Type B pancreatic cell (in vitro differentiated cells): Measurements from ENCODE around the gene RAI1. TPM values are rescaled to one million over a fixed set of nuclear protein-coding genes. Genes with fewer than 3 reads are reported as not detected.

Experiments used
- DNase-seq: peaks from one replicate; pipeline ENCODE4 v3.0.0; 2021; ENCODE audit warnings: mixed read lengths; ENCODE audit not compliant: unreplicated experiment; ENCODE audit errors: extremely low spot score
- H3K27ac Mint-ChIP-seq: 2 replicates; pipeline ENCODE4 v1.8.0; 2021; ENCODE audit warnings: mild to moderate bottlenecking, mixed read lengths
- H3K27me3 Mint-ChIP-seq: 2 replicates; pipeline ENCODE4 v1.8.0; 2021; ENCODE audit warnings: mixed read lengths
- H3K36me3 Mint-ChIP-seq: 2 replicates; pipeline ENCODE4 v1.8.0; 2021; ENCODE audit warnings: mixed read lengths
- H3K4me1 Mint-ChIP-seq: one replicate; pipeline ENCODE4 v1.8.0; 2021; ENCODE audit warnings: mixed read lengths; ENCODE audit not compliant: unreplicated experiment
- H3K4me3 Mint-ChIP-seq: 2 replicates; pipeline ENCODE4 v1.8.0; 2021; ENCODE audit warnings: mild to moderate bottlenecking, mixed read lengths
- H3K9me3 Mint-ChIP-seq: 2 replicates; pipeline ENCODE4 v1.8.0; 2021; ENCODE audit warnings: mixed read lengths
- total RNA-seq: library from RNA; stranded (reverse); gene quantifications from 2 replicates; pipeline ENCODE4 v1.2.1, GENCODE V29; 2021; ENCODE audit warnings: low replicate concordance
- TF ChIP-seq, protein P1 (sequence below): fragments of 200-600 bp; sonication (generic); conservative IDR thresholded peaks from 2 replicates; pipeline ENCODE4 v1.5.0; 2021; ENCODE audit warnings: antibody characterized with exemption, mild to moderate bottlenecking

Gene RAI1
- total RNA-seq, 1 donor from 2014 or later, result 61.1 TPM

- Mint-ChIP-seq H3K27ac (peak overlapping the region; percentile 50), H3K27me3 (peaks cover 3% of the 10 kb centered on the region), H3K4me3 (peak overlapping the region; percentile 91), H3K9me3 (no peaks in the 10 kb centered on the region), H3K36me3 (peaks cover 7% of the 10 kb centered on the region), H3K4me1 (peaks cover 49% of the 10 kb centered on the region)
- TF ChIP-seq, protein P1, sequence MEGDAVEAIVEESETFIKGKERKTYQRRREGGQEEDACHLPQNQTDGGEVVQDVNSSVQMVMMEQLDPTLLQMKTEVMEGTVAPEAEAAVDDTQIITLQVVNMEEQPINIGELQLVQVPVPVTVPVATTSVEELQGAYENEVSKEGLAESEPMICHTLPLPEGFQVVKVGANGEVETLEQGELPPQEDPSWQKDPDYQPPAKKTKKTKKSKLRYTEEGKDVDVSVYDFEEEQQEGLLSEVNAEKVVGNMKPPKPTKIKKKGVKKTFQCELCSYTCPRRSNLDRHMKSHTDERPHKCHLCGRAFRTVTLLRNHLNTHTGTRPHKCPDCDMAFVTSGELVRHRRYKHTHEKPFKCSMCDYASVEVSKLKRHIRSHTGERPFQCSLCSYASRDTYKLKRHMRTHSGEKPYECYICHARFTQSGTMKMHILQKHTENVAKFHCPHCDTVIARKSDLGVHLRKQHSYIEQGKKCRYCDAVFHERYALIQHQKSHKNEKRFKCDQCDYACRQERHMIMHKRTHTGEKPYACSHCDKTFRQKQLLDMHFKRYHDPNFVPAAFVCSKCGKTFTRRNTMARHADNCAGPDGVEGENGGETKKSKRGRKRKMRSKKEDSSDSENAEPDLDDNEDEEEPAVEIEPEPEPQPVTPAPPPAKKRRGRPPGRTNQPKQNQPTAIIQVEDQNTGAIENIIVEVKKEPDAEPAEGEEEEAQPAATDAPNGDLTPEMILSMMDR, result no peak
- no peak for DNase-seq
Observed at GRCh38 chr17:17725752-17726457, 44.6 kb downstream of the RAI1 start.

DNA sequence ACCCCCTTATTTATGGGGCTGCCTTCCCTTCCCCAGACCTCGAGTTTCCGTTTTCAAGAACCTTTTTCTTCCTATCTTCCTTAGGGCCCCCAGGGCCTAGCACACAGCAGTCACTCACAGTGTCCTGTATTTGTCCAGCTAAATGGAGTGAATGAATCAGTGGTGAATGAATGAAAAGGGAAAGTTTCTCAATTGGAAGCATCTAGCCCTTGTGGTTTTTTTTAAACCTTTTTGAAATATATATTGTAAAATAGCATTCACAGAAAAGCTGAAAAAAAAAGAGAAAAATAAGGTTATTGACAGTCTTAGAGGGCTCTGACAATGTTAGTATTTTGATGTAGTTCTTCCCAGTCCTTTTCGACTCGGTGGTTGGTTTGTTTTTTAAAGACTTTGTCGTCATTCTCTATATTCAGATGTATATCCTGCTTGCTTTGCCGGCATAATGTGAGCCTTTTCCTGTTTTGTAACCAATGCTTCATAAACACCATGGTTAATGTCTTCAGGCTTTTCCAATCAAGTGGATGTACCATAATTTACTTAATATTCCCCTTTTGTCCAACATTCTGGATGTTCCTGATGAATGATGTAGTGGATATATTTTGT, 45.3 kb downstream of the RAI1 start:
- TF ChIP-seq, protein P1, result no peak
- Mint-ChIP-seq H3K9me3 (no peaks in the 10 kb centered on the region), H3K27ac (peak overlapping the region; percentile 50), H3K36me3 (peaks cover 3% of the 10 kb centered on the region), H3K27me3 (peaks cover 3% of the 10 kb centered on the region), H3K4me3 (peak overlapping the region; percentile 81), H3K4me1 (peaks cover 49% of the 10 kb centered on the region)
- DNase-seq, result no peak

- peaks cover 43% of the 10 kb centered on the region for H3K4me1 Mint-ChIP-seq
- no peaks in the 10 kb centered on the region for H3K27me3 Mint-ChIP-seq
- no peak for DNase-seq
- peak overlapping the region; percentile 81 for H3K4me3 Mint-ChIP-seq
- TF ChIP-seq, protein P1, result no peak
- no peaks in the 10 kb centered on the region for H3K9me3 Mint-ChIP-seq
- peaks cover 3% of the 10 kb centered on the region for H3K36me3 Mint-ChIP-seq
- no peak overlapping the region for H3K27ac Mint-ChIP-seq
Observed at GRCh38 chr17:17727111-17727659, 45.9 kb downstream of the RAI1 start.

- H3K9me3 Mint-ChIP-seq, result no peaks in the 10 kb centered on the region
- peak overlapping the region; percentile 67 for H3K27ac Mint-ChIP-seq
- H3K4me1 Mint-ChIP-seq, result peaks cover 37% of the 10 kb centered on the region
- H3K27me3 Mint-ChIP-seq, result no peaks in the 10 kb centered on the region
- TF ChIP-seq, protein P1, result no peak
- DNase-seq, result no peak
- peak overlapping the region; percentile 57 for H3K4me3 Mint-ChIP-seq
- peaks cover under 1% of the 10 kb centered on the region for H3K36me3 Mint-ChIP-seq
Observed at GRCh38 chr17:17728146-17728545, 46.9 kb downstream of the RAI1 start.

- TF ChIP-seq, protein P1, result no peak
- Mint-ChIP-seq H3K9me3 (no peaks in the 10 kb centered on the region), H3K4me3 (no peak overlapping the region), H3K36me3 (no peaks in the 10 kb centered on the region), H3K4me1 (peaks cover 37% of the 10 kb centered on the region), H3K27ac (peak overlapping the region; percentile 67), H3K27me3 (no peaks in the 10 kb centered on the region)
- no peak for DNase-seq
Observed at GRCh38 chr17:17728550-17729251, 47.4 kb downstream of the RAI1 start.
